Measurements from ENCODE around the gene CIAO3.

The CIAO3 gene

DNA sequence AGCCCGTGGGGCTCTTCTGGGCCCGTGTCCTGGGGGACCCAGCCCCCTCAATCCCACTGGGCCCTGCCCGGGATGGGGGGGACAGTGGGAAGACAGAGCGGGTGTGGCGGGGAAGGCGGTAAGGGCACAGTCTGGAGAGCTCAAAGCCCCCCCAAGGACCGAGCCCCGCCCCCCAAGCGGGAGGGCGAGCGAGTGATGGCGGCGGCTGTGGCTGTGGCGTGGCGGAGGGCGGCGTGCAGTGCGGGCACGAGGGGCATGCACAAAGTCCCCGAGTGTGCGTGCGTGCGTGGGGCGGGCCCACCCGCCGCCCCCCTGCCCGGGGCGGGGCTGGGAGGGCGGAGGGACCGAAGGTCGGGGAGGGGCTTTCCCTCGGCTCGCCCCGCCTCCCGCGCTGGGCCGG lies 47.0 kb downstream of the CIAO3 start:
- TF ChIP-seq, protein P1, sequence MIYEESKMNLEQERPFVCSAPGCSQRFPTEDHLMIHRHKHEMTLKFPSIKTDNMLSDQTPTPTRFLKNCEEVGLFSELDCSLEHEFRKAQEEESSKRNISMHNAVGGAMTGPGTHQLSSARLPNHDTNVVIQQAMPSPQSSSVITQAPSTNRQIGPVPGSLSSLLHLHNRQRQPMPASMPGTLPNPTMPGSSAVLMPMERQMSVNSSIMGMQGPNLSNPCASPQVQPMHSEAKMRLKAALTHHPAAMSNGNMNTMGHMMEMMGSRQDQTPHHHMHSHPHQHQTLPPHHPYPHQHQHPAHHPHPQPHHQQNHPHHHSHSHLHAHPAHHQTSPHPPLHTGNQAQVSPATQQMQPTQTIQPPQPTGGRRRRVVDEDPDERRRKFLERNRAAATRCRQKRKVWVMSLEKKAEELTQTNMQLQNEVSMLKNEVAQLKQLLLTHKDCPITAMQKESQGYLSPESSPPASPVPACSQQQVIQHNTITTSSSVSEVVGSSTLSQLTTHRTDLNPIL (CRISPR knock-in tag; IDR thresholded peaks at IDR 0.05; ENCODE audit: low read depth): no peak
- TF ChIP-seq ISL1 (CRISPR knock-in tag; IDR thresholded peaks at IDR 0.05) (no peak), GLIS3 (CRISPR knock-in tag; IDR thresholded peaks at IDR 0.05) (no peak), ESRRG (CRISPR knock-in tag; IDR thresholded peaks at IDR 0.05) (no peak), ZNF565 (CRISPR knock-in tag; conservative IDR thresholded peaks at IDR 0.05; ENCODE audit: low read depth) (no peak), BACH2 (CRISPR knock-in tag; IDR thresholded peaks at IDR 0.05; ENCODE audit: borderline replicate concordance) (no peak), ZFP3 (CRISPR knock-in tag; IDR thresholded peaks at IDR 0.05) (no peak), RARB (CRISPR knock-in tag; IDR thresholded peaks at IDR 0.05) (no peak), SNAI2 (CRISPR knock-in tag; IDR thresholded peaks at IDR 0.05) (no peak), TOX (CRISPR knock-in tag; IDR thresholded peaks at IDR 0.05; ENCODE audit: borderline replicate concordance) (no peak), ZC3H10 (CRISPR knock-in tag; IDR thresholded peaks at IDR 0.05) (no peak), PPARA (CRISPR knock-in tag; IDR thresholded peaks at IDR 0.05; ENCODE audit: borderline replicate concordance) (no peak), OSR1 (CRISPR knock-in tag; IDR thresholded peaks at IDR 0.05) (no peak), ZNF70 (CRISPR knock-in tag; IDR thresholded peaks at IDR 0.05) (no peak), CSDC2 (CRISPR knock-in tag; IDR thresholded peaks at IDR 0.05) (no peak), ZFP30 (CRISPR knock-in tag; IDR thresholded peaks at IDR 0.05) (no peak)
- TF ChIP-seq, protein P2, sequence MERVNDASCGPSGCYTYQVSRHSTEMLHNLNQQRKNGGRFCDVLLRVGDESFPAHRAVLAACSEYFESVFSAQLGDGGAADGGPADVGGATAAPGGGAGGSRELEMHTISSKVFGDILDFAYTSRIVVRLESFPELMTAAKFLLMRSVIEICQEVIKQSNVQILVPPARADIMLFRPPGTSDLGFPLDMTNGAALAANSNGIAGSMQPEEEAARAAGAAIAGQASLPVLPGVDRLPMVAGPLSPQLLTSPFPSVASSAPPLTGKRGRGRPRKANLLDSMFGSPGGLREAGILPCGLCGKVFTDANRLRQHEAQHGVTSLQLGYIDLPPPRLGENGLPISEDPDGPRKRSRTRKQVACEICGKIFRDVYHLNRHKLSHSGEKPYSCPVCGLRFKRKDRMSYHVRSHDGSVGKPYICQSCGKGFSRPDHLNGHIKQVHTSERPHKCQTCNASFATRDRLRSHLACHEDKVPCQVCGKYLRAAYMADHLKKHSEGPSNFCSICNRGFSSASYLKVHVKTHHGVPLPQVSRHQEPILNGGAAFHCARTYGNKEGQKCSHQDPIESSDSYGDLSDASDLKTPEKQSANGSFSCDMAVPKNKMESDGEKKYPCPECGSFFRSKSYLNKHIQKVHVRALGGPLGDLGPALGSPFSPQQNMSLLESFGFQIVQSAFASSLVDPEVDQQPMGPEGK (CRISPR knock-in tag; IDR thresholded peaks at IDR 0.05; ENCODE audit: borderline replicate concordance): no peak
- TF ChIP-seq, protein P3, sequence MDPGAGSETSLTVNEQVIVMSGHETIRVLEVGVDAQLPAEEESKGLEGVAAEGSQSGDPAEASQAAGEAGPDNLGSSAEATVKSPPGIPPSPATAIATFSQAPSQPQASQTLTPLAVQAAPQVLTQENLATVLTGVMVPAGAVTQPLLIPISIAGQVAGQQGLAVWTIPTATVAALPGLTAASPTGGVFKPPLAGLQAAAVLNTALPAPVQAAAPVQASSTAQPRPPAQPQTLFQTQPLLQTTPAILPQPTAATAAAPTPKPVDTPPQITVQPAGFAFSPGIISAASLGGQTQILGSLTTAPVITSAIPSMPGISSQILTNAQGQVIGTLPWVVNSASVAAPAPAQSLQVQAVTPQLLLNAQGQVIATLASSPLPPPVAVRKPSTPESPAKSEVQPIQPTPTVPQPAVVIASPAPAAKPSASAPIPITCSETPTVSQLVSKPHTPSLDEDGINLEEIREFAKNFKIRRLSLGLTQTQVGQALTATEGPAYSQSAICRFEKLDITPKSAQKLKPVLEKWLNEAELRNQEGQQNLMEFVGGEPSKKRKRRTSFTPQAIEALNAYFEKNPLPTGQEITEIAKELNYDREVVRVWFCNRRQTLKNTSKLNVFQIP (CRISPR knock-in tag; IDR thresholded peaks at IDR 0.05; ENCODE audit: borderline replicate concordance, low read depth): no peak
- TF ChIP-seq, protein P4, sequence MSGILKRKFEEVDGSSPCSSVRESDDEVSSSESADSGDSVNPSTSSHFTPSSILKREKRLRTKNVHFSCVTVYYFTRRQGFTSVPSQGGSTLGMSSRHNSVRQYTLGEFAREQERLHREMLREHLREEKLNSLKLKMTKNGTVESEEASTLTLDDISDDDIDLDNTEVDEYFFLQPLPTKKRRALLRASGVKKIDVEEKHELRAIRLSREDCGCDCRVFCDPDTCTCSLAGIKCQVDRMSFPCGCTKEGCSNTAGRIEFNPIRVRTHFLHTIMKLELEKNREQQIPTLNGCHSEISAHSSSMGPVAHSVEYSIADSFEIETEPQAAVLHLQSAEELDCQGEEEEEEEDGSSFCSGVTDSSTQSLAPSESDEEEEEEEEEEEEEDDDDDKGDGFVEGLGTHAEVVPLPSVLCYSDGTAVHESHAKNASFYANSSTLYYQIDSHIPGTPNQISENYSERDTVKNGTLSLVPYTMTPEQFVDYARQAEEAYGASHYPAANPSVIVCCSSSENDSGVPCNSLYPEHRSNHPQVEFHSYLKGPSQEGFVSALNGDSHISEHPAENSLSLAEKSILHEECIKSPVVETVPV (CRISPR knock-in tag; IDR thresholded peaks at IDR 0.05): no peak
- TF ChIP-seq, protein P5, sequence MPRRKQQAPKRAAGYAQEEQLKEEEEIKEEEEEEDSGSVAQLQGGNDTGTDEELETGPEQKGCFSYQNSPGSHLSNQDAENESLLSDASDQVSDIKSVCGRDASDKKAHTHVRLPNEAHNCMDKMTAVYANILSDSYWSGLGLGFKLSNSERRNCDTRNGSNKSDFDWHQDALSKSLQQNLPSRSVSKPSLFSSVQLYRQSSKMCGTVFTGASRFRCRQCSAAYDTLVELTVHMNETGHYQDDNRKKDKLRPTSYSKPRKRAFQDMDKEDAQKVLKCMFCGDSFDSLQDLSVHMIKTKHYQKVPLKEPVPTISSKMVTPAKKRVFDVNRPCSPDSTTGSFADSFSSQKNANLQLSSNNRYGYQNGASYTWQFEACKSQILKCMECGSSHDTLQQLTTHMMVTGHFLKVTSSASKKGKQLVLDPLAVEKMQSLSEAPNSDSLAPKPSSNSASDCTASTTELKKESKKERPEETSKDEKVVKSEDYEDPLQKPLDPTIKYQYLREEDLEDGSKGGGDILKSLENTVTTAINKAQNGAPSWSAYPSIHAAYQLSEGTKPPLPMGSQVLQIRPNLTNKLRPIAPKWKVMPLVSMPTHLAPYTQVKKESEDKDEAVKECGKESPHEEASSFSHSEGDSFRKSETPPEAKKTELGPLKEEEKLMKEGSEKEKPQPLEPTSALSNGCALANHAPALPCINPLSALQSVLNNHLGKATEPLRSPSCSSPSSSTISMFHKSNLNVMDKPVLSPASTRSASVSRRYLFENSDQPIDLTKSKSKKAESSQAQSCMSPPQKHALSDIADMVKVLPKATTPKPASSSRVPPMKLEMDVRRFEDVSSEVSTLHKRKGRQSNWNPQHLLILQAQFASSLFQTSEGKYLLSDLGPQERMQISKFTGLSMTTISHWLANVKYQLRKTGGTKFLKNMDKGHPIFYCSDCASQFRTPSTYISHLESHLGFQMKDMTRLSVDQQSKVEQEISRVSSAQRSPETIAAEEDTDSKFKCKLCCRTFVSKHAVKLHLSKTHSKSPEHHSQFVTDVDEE (CRISPR knock-in tag; IDR thresholded peaks at IDR 0.05): no peak

DNA sequence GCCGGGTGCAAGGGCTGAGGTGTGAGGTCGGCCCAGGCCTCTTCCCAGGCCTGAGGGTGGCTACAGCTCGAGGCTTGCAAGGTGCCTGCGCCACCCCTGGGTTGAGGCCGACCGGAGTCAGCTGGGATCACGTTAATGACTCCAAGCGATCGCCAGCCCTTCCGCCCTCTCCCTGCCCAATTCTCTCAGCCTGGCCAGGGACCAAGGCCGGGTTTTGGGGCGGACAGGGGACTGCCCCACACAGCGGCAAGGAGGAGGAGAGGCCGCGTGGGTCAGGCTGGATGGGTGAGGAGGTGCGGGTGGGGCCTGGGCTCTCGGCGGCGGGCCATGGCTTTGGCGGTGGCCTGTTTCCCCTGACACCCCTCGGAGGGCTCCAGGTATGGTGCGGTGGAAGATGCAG lies 47.4 kb downstream of the CIAO3 start:
- ATAC-seq: no peak
- TF ChIP-seq ZFP30 (CRISPR knock-in tag; IDR thresholded peaks at IDR 0.05) (no peak), ARNTL (CRISPR knock-in tag; IDR thresholded peaks at IDR 0.05; ENCODE audit: borderline replicate concordance, low read depth) (no peak), OSR1 (CRISPR knock-in tag; IDR thresholded peaks at IDR 0.05) (no peak), BACH2 (CRISPR knock-in tag; IDR thresholded peaks at IDR 0.05; ENCODE audit: borderline replicate concordance) (no peak), CSDC2 (CRISPR knock-in tag; IDR thresholded peaks at IDR 0.05) (no peak), ZNF565 (CRISPR knock-in tag; conservative IDR thresholded peaks at IDR 0.05; ENCODE audit: low read depth) (no peak), TCF4 (CRISPR knock-in tag; IDR thresholded peaks at IDR 0.05; ENCODE audit: borderline replicate concordance) (no peak), ZC3H10 (CRISPR knock-in tag; IDR thresholded peaks at IDR 0.05) (no peak), PPARA (CRISPR knock-in tag; IDR thresholded peaks at IDR 0.05; ENCODE audit: borderline replicate concordance) (no peak), ZFP3 (CRISPR knock-in tag; IDR thresholded peaks at IDR 0.05) (no peak)
- TF ChIP-seq, protein P2 (CRISPR knock-in tag; IDR thresholded peaks at IDR 0.05; ENCODE audit: borderline replicate concordance): no peak
- TF ChIP-seq, protein P4 (CRISPR knock-in tag; IDR thresholded peaks at IDR 0.05): no peak

More for the DNA sequence above, 47.0 kb downstream of the CIAO3 start:
- no peak for ATAC-seq
